GM21367 (cell line): ENCODE results near the gene IGSF21.
"Not testable (repeated sequence)": the region's sequence is repeated elsewhere in the genome, so short reads cannot be mapped to it uniquely, and the experiment has no call there.

Experiments
- ATAC-seq: cut with Tn5 transposase; IDR thresholded peaks from one replicate; pipeline ENCODE4 v1.9.1; 2021; ENCODE audit not compliant: unreplicated experiment

The IGSF21 gene

DNA sequence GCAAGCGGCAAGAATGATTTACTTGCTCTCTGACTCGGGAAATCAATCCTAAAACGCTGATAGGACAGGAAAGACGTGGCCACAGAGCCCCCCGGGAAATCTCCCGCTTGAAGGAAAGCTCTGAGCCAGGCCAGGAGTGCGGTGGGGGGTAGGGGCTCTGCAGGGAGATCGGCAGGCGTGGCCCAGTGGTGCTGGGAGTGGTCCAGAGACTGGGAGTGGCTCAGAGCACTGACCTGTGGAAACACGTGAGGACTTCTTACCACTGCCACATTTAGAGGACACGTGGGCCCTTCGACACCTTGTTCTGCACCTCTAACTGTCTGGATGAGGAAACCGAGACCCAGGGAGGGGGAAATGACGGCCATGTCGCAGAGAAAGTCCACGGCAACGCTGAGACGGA lies 243.1 kb downstream of the IGSF21 start:
- no peak for ATAC-seq

DNA sequence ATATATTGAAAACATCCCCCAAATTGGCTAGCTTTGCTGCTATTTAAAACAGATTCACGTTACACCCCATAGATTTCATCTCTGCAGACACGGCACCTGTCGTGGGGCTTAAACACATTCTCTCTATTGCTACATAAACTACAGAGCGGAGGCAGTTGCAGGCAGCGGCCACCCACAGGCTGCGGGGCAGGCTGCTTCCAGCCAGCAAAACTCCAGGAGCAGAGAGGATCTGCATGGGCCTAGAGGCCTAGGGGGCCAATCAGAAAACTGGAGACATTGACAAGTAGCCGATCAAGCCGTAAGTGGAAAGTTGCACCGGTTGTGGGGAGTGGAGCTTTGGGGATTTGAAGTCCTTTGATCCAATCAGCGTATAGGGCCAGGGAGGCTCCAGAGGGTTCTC lies 244.1 kb downstream of the IGSF21 start:
- no peak for ATAC-seq

GRCh38 chr1:18352636-18353265 lies 245.2 kb downstream of the IGSF21 start:
- ATAC-seq = no peak

DNA sequence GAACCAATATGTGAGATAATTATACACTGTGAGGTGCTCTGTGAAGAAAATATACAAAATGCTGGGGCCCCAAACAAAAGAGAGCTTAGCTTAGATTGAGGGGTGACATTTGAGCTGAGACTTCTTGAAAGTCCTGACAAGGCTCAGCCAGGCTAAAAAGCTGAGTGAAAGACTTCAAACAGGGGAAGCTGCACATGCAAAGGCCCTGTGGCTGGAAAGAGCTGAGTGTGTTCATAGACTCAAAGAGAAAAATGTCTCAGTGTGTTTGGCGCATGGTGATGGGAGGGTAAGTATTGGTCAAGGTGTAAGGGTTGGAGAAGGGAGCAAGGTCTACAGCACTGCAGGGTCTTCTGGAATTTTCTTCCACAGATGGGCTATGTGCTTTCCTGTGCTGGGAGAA lies 245.9 kb downstream of the IGSF21 start:
- no peak for ATAC-seq

GRCh38 chr1:18353992-18354391 lies 246.4 kb downstream of the IGSF21 start:
- ATAC-seq = no peak

- ATAC-seq = no peak
Observed at GRCh38 chr1:18354612-18355011, 247.0 kb downstream of the IGSF21 start.

GRCh38 chr1:18357622-18358230 lies 250.1 kb downstream of the IGSF21 start:
- ATAC-seq = no peak

GRCh38 chr1:18358600-18358999 lies 251.0 kb downstream of the IGSF21 start:
- ATAC-seq = no peak

- ATAC-seq = no peak
Observed at GRCh38 chr1:18360251-18360650, 252.7 kb downstream of the IGSF21 start.

DNA sequence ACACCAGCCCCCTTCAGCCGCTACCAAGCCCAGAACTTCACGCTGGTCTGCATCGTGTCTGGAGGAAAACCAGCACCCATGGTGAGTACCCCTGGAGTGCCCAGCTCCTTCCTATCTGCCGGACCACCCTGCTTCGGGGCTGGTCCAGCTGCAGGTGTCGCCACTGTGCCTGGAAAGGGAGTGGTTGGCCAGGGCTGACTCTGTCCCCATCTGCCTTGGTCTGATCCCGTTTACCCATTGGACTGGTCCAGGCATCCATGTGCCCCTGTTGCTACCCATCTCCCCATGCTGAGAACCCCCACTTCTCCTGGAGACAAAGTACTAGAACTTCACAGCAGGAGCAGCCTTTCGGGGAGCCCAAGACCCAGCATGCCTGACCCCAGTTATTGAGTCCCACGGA lies 254.6 kb downstream of the IGSF21 start:
- ATAC-seq = no peak

- no peak for ATAC-seq
Observed at GRCh38 chr1:18363436-18363835, 255.8 kb downstream of the IGSF21 start.

DNA sequence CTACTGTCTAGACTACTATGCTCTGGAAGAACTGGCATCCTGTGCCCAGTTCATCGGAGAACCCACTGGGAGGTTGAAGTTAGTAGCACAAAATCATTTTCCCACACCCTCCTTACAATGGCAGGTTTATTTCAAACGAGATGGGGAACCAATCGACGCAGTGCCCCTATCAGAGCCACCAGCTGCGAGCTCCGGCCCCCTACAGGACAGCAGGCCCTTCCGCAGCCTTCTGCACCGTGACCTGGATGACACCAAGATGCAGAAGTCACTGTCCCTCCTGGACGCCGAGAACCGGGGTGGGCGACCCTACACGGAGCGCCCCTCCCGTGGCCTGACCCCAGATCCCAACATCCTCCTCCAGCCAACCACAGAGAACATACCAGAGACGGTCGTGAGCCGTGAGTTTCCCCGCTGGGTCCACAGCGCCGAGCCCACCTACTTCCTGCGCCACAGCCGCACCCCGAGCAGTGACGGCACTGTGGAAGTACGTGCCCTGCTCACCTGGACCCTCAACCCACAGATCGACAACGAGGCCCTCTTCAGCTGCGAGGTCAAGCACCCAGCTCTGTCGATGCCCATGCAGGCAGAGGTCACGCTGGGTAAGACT lies 257.6 kb downstream of the IGSF21 start:
- no peak for ATAC-seq

DNA sequence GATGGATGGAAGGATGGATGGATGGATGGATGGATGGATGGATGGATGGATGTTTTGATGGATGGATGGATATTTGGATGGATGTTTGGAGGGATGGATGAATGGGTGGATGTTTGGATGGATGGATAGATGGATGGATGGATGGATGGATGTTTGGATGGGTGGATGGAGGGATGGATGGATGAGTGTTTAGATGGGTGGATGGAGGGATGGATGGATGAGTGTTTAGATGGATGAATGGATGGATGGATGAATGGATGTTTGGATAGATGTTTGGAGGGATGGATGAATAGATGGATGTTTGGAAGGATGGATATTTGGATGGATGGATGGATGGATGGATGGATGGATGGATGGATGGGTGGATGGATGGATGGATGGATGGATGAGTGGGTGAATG lies 264.9 kb downstream of the IGSF21 start:
- not testable (repeated sequence) for ATAC-seq

DNA sequence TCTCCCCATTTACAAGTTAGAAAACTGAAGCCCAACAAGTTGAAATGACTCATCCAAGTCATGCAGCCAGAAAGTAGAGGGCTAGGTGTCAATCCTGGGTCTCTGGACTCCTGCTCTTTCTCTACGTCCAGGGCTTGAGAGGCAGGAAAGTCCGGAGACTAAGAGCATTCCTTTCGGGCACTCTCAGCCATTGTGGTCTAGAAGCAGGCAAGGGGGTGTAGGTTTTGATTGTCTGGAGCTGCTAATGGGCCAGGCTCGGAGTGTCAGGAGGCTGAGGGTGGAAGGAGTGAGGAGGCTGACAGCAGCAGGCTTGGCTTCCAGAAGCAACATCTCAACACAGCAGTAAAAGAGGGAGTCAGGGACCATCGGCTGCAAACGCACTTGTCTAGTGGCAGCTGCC lies 265.6 kb downstream of the IGSF21 start:
- ATAC-seq = no peak

DNA sequence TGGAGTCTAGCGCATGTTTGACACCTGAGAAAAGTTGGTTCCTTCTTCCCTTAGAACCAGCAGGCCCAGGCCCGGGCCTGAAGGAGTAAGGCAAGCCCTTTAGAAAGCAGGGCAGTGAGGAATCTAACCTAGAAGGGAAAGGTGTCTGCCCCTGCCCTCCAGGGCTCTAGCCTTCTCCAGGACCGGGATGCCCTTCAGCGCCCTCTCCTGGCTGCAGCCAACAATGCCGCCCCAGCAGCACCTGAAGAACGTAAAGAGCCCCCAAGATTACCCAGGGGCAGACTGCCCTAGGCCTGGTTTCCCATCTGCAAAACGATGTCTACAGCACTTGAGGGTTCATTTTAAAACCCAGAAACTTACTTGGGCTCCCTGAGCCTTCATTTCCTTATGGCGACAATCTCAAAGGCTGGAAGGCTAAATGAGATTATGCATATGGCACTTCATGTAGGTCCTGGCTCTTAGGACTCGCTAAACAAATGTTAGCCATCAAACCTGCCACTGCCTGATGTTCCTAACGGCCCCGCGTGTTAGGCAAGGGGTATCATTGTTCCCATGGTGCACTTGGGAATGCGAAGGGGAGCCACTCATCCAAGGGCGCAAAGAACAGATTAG lies 266.4 kb downstream of the IGSF21 start:
- no peak for ATAC-seq

DNA sequence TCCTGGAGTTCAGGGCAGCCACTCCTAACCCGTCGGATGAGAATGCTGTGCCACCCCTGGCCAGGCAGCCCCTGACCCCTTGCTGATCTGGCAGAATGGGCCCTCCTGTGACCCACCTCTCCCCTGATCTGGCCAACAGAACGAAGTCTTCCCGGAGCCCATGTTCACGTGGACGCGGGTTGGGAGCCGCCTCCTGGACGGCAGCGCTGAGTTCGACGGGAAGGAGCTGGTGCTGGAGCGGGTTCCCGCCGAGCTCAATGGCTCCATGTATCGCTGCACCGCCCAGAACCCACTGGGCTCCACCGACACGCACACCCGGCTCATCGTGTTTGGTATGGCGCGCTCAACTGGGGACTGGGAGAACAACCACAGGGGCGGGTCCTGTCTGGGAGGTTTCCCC lies 269.1 kb downstream of the IGSF21 start:
- no peak for ATAC-seq

DNA sequence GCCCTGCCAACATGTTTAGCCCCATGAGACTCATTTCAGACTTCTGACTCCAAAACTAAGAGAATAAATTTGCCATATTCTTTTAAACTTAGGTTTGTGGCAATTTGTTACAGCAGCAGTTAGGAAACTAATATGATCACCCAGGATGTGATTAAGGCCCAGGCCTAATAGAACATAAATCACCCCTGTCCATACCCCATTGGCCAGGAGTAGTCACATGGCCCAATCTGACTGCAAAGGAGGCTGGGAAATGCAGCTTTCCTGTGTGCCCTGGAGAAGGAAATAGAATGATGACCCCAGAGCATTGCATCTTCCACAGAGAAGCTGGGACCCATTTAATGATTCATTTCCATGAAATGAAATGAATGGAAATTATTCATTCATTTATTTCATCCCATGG lies 272.7 kb downstream of the IGSF21 start:
- no peak for ATAC-seq

DNA sequence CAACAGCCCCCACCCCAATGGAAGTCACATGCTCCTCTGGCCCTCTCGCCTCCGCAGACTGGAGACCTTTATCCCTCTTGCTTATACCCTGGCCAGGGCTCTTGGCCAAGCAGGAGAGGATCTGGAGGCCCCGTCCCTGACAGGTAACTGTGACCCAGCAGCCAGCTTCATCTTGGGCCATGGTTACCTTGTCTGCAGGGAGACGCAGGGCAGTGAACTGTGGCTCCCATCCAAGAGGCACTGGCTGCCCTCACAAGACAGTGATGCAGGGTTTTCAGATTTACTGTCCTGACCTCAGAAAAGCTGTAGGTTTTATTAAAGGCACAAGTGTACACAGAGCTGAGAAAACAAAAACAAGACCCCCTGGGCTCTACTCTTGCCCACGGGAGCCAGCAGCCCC lies 276.5 kb downstream of the IGSF21 start:
- ATAC-seq = no peak

DNA sequence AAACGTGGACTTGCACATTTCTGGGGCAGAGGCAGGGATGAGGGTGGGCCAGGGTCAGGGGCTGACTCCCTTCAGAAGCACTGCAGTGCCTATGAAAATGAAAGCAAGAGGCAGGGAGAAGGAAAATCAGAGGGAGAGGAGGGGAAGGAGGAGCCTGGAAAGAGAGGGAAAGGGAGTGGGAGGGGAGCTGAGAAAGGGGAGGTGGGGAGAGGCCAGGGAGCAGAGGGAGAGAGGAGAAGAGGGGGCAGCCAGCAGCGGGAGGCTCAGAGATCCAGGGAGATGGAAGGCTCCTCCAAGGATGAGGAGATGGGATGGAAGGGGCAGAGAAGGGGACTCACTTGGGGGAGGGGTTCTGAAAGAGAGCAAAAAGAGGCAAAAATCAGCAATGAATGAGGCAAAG lies 276.9 kb downstream of the IGSF21 start:
- no peak for ATAC-seq

GRCh38 chr1:18385239-18385790 lies 277.7 kb downstream of the IGSF21 start:
- no peak for ATAC-seq

GRCh38 chr1:18386591-18386990 lies 279.0 kb downstream of the IGSF21 start:
- no peak for ATAC-seq

- ATAC-seq = no peak
Observed at GRCh38 chr1:18387307-18387706, 279.7 kb downstream of the IGSF21 start.
